ENCODE results near the gene MAML3.
A peak's percentile ranks its signal among the peaks of the same experiment; 100 is the strongest.

The MAML3 gene

GRCh38 chr4:139852612-139853269 lies 301.2 kb downstream of the MAML3 start:
- Histone ChIP-seq H3K27me3 (no peaks in the 10 kb centered on the region), H3K36me3 (no peaks in the 10 kb centered on the region; the same call in 1 of the 2 replicates), H3K4me3 (ENCODE audit: low read depth, low read length) (no peak overlapping the region), H3K4me1 (peaks cover 59% of the 10 kb centered on the region), H3K9me3 (no peaks in the 10 kb centered on the region)
- no peak for DNase-seq
- TF ChIP-seq CTCF (IDR thresholded peaks at IDR 0.05; ENCODE audit: low read depth, low read length): no peak

GRCh38 chr4:139851639-139852038 lies 302.3 kb downstream of the MAML3 start:
- Histone ChIP-seq H3K36me3 (no peaks in the 10 kb centered on the region; the same call in 1 of the 2 replicates), H3K4me1 (peaks cover 64% of the 10 kb centered on the region), H3K4me3 (ENCODE audit: low read depth, low read length) (no peak overlapping the region), H3K9me3 (no peaks in the 10 kb centered on the region), H3K27me3 (no peaks in the 10 kb centered on the region)
- DNase-seq: no peak
- no peak for TF ChIP-seq CTCF (IDR thresholded peaks at IDR 0.05; ENCODE audit: low read depth, low read length)

- no peak for DNase-seq
- H3K4me3 ChIP-seq (ENCODE audit: low read depth, low read length): no peak overlapping the region
- H3K36me3 ChIP-seq: no peaks in the 10 kb centered on the region; the same call in 1 of the 2 replicates
- H3K27me3 ChIP-seq: no peaks in the 10 kb centered on the region
- H3K4me1 ChIP-seq: peaks cover 60% of the 10 kb centered on the region
- H3K9me3 ChIP-seq: no peaks in the 10 kb centered on the region
- TF ChIP-seq CTCF (IDR thresholded peaks at IDR 0.05; ENCODE audit: low read depth, low read length): no peak
Measured at GRCh38 chr4:139851133-139851532, 302.9 kb downstream of the MAML3 start.

GRCh38 chr4:139849219-139849618 lies 304.8 kb downstream of the MAML3 start:
- peaks cover 57% of the 10 kb centered on the region for H3K4me1 ChIP-seq

GRCh38 chr4:139848028-139848427 lies 306.0 kb downstream of the MAML3 start:
- Histone ChIP-seq H3K27me3 (no peaks in the 10 kb centered on the region), H3K4me3 (ENCODE audit: low read depth, low read length) (no peak overlapping the region), H3K36me3 (no peaks in the 10 kb centered on the region; the same call in 1 of the 2 replicates), H3K9me3 (no peaks in the 10 kb centered on the region), H3K4me1 (peaks cover 66% of the 10 kb centered on the region)
- TF ChIP-seq CTCF (IDR thresholded peaks at IDR 0.05; ENCODE audit: low read depth, low read length): no peak
- DNase-seq: no peak

More at GRCh38 chr4:139849219-139849618, 304.8 kb downstream of the MAML3 start:
- no peak for TF ChIP-seq CTCF (IDR thresholded peaks at IDR 0.05; ENCODE audit: low read depth, low read length)
- H3K36me3 ChIP-seq: no peaks in the 10 kb centered on the region; the same call in 1 of the 2 replicates
- peak overlapping the region; percentile 25 for H3K4me3 ChIP-seq (ENCODE audit: low read depth, low read length)
- no peaks in the 10 kb centered on the region for H3K27me3 ChIP-seq
- no peak for DNase-seq
- H3K9me3 ChIP-seq: no peaks in the 10 kb centered on the region

- H3K27me3 ChIP-seq: no peaks in the 10 kb centered on the region
- H3K9me3 ChIP-seq: no peaks in the 10 kb centered on the region
- H3K4me3 ChIP-seq (ENCODE audit: low read depth, low read length): 0 out of 2 replicates have a peak overlapping the region, but pooled peaks have one; percentile 9
- DNase-seq: no peak
- TF ChIP-seq CTCF (IDR thresholded peaks at IDR 0.05; ENCODE audit: low read depth, low read length): no peak
- no peaks in the 10 kb centered on the region for H3K36me3 ChIP-seq
- H3K4me1 ChIP-seq: peaks cover 66% of the 10 kb centered on the region
Measured at GRCh38 chr4:139847602-139848001, 306.4 kb downstream of the MAML3 start.

Data from BE2C (cell line).